ENCODE measurements around the gene NAPA. TPM values are rescaled to one million over a fixed set of nuclear protein-coding genes. Genes with fewer than 3 reads are reported as not detected.
A peak's percentile ranks its signal among the peaks of the same experiment; 100 is the strongest.

The NAPA gene
- total RNA-seq: 10 to 100 TPM; 75.8 to 83.8 TPM
- long read RNA-seq, donor 1, transcript NAPA-201 (11 exons, 1,839 nt): major isoform, 40 of 53 reads
- long read RNA-seq, donor 1, partial matches to known transcripts: 3 of 53 reads
- long read RNA-seq, donor 1, other reads (novel, unspliced or antisense): 7 of 53 reads
- long read RNA-seq, donor 2, transcript NAPA-201 (11 exons, 1,839 nt): major isoform, 242 of 299 reads
- long read RNA-seq, donor 2, transcript NAPA-205 (9 exons, 1,417 nt): minor isoform, 11 of 299 reads
- long read RNA-seq, donor 2, partial matches to known transcripts: 5 of 299 reads
- long read RNA-seq, donor 2, other reads (novel, unspliced or antisense): 38 of 299 reads

GRCh38 chr19:47514869-47515588 lies at the start of gene NAPA:
Gene NAPA (minus strand): TSS chr19:47515063. CDS start chr19:47514940, 123 bp downstream.
- peak; percentile 100 for DNase-seq (ENCODE audit: low spot score)
- intact Hi-C loops (cut with DNase I): loop anchor here in 1 of 2 donors (5.0 kb wide), 1 partner anchor 92 kb away; the partner anchor contains the start of gene BICRA

- DNase-seq (ENCODE audit: low spot score): no peak
- intact Hi-C loops (cut with DNase I): no loop called here
These were observed 49.2 kb upstream of the NAPA start for GRCh38 chr19:47564081-47564480.

GRCh38 chr19:47561440-47562057 lies 46.7 kb upstream of the NAPA start:
- DNase-seq (ENCODE audit: low spot score): no peak
- intact Hi-C loops (cut with DNase I): no loop called here

GRCh38 chr19:47560999-47561398 lies 46.1 kb upstream of the NAPA start:
- DNase-seq (ENCODE audit: low spot score): no peak
- intact Hi-C loops (cut with DNase I): no loop called here

GRCh38 chr19:47550129-47550528 lies 35.3 kb upstream of the NAPA start:
- intact Hi-C loops (cut with DNase I): no loop called here

GRCh38 chr19:47549261-47549862 lies 34.5 kb upstream of the NAPA start:
- DNase-seq (ENCODE audit: low spot score): no peak
- intact Hi-C loops (cut with DNase I): no loop called here

More at GRCh38 chr19:47550129-47550528, 35.3 kb upstream of the NAPA start:
- DNase-seq (ENCODE audit: low spot score): no peak

GRCh38 chr19:47547199-47547598 lies 32.3 kb upstream of the NAPA start:
- intact Hi-C loops (cut with DNase I): no loop called here
- DNase-seq (ENCODE audit: low spot score): no peak

- DNase-seq (ENCODE audit: low spot score): no peak
- intact Hi-C loops (cut with DNase I): no loop called here
These were observed 30.4 kb upstream of the NAPA start for GRCh38 chr19:47545061-47545948.

GRCh38 chr19:47544476-47544875 lies 29.6 kb upstream of the NAPA start:
- intact Hi-C loops (cut with DNase I): no loop called here

GRCh38 chr19:47544075-47544474 lies 29.2 kb upstream of the NAPA start:
- intact Hi-C loops (cut with DNase I): no loop called here
- no peak for DNase-seq (ENCODE audit: low spot score)

More at GRCh38 chr19:47544476-47544875, 29.6 kb upstream of the NAPA start:
- DNase-seq (ENCODE audit: low spot score): no peak

GRCh38 chr19:47542030-47542475 lies 27.2 kb upstream of the NAPA start:
- intact Hi-C loops (cut with DNase I): no loop called here
- no peak for DNase-seq (ENCODE audit: low spot score)

GRCh38 chr19:47541518-47541917 lies 26.7 kb upstream of the NAPA start:
- no peak for DNase-seq (ENCODE audit: low spot score)
- intact Hi-C loops (cut with DNase I): no loop called here

GRCh38 chr19:47540748-47541147 lies 25.9 kb upstream of the NAPA start:
- no peak for DNase-seq (ENCODE audit: low spot score)
- intact Hi-C loops (cut with DNase I): no loop called here

GRCh38 chr19:47539747-47540311 lies 25.0 kb upstream of the NAPA start:
- no peak for DNase-seq (ENCODE audit: low spot score)
- intact Hi-C loops (cut with DNase I): no loop called here

- no peak for DNase-seq (ENCODE audit: low spot score)
- intact Hi-C loops (cut with DNase I): no loop called here
These were observed 23.9 kb upstream of the NAPA start for GRCh38 chr19:47538812-47539211.

- intact Hi-C loops (cut with DNase I): no loop called here
- DNase-seq (ENCODE audit: low spot score): no peak
These were observed 22.6 kb upstream of the NAPA start for GRCh38 chr19:47537493-47537892.

GRCh38 chr19:47534628-47535027 lies 19.8 kb upstream of the NAPA start:
- intact Hi-C loops (cut with DNase I): no loop called here

GRCh38 chr19:47531640-47532387 lies 17.0 kb upstream of the NAPA start:
- intact Hi-C loops (cut with DNase I): no loop called here
- DNase-seq (ENCODE audit: low spot score): no peak

More at GRCh38 chr19:47534628-47535027, 19.8 kb upstream of the NAPA start:
- DNase-seq (ENCODE audit: low spot score): no peak

All from posterior vena cava (tissue), 2 donors.